Astrocyte (in vitro differentiated cells and primary cell): Measurements from ENCODE around the gene ADGRD1. TPM values are rescaled to one million over a fixed set of nuclear protein-coding genes. Genes with fewer than 3 reads are reported as not detected.

Experiments used
- DNase-seq: peaks from one replicate; pipeline ENCODE4 v3.0.0-alpha.2; 2010; ENCODE audit warnings: low read depth
- FAIRE-seq: peaks from 2 replicates; lab custom pipeline; 2011; peaks lifted over from hg19 to GRCh38; lab: Jason Lieb, UNC
- H2AFZ ChIP-seq: 2 replicates; pipeline ENCODE4 v1.6.0; 2012; ENCODE audit warnings: low read depth, low read length, inconsistent platforms
- H3K27ac ChIP-seq: 2 replicates; pipeline ENCODE4 v1.5.1; 2011; ENCODE audit warnings: low read depth, low read length, inconsistent platforms
- H3K27me3 ChIP-seq: 2 replicates; pipeline ENCODE4 v1.6.0; 2011; ENCODE audit warnings: low read length, inconsistent platforms; ENCODE audit not compliant: insufficient read depth
- H3K36me3 ChIP-seq: 2 replicates; pipeline ENCODE4 v1.5.1; 2011; ENCODE audit warnings: low read length, inconsistent platforms; ENCODE audit not compliant: insufficient read depth
- H3K4me1 ChIP-seq: 2 replicates; pipeline ENCODE4 v1.5.1; 2011; ENCODE audit warnings: low read length, inconsistent platforms; ENCODE audit not compliant: insufficient read depth
- H3K4me2 ChIP-seq: 2 replicates; pipeline ENCODE4 v1.6.0; 2012; ENCODE audit warnings: low read length, inconsistent platforms
- H3K4me3 ChIP-seq: 2 replicates; pipeline ENCODE4 v1.5.1; 2011; ENCODE audit warnings: low read depth, mild to moderate bottlenecking, low read length, inconsistent platforms; ENCODE audit not compliant: insufficient read depth
- H3K79me2 ChIP-seq: 2 replicates; pipeline ENCODE4 v1.6.0; 2012; ENCODE audit warnings: mild to moderate bottlenecking, low read length, inconsistent platforms; ENCODE audit not compliant: insufficient read depth
- H3K9ac ChIP-seq: 2 replicates; pipeline ENCODE4 v1.6.0; 2012; ENCODE audit warnings: mild to moderate bottlenecking, low read length, inconsistent platforms
- H3K9me3 ChIP-seq: 2 replicates; pipeline ENCODE4 v1.5.1; 2012; ENCODE audit warnings: low read depth, mild to moderate bottlenecking, low read length, inconsistent platforms; ENCODE audit not compliant: insufficient read depth
- H4K20me1 ChIP-seq: 2 replicates; pipeline ENCODE4 v1.6.0; 2012; ENCODE audit warnings: low read length, inconsistent platforms; ENCODE audit not compliant: insufficient read depth
- H3K27ac Mint-ChIP-seq: one replicate; pipeline ENCODE4 v1.8.0; 2021; ENCODE audit warnings: mild to moderate bottlenecking, mixed read lengths; ENCODE audit not compliant: unreplicated experiment
- H3K27me3 Mint-ChIP-seq: one replicate; pipeline ENCODE4 v1.8.0; 2021; ENCODE audit warnings: low read depth, mixed read lengths; ENCODE audit not compliant: unreplicated experiment
- H3K36me3 Mint-ChIP-seq: one replicate; pipeline ENCODE4 v1.8.0; 2021; ENCODE audit warnings: low read depth, mixed read lengths; ENCODE audit not compliant: unreplicated experiment
- H3K4me1 Mint-ChIP-seq: one replicate; pipeline ENCODE4 v1.8.0; 2021; ENCODE audit warnings: low read depth, mixed read lengths; ENCODE audit not compliant: unreplicated experiment
- H3K4me3 Mint-ChIP-seq: one replicate; pipeline ENCODE4 v1.8.0; 2021; ENCODE audit warnings: mild to moderate bottlenecking, moderate library complexity, mixed read lengths; ENCODE audit not compliant: unreplicated experiment
- H3K9me3 Mint-ChIP-seq: one replicate; pipeline ENCODE4 v1.8.0; 2021; ENCODE audit warnings: mild to moderate bottlenecking, mixed read lengths; ENCODE audit not compliant: unreplicated experiment
- EZH2 ChIP-seq: IDR thresholded peaks from 2 replicates; pipeline ENCODE4 v1.6.1; 2012; ENCODE audit warnings: mild to moderate bottlenecking, low read length, inconsistent platforms; ENCODE audit not compliant: insufficient read depth
- total RNA-seq: library from RNA; stranded (reverse); gene quantifications from 2 replicates; pipeline ENCODE4 v1.2.1, GENCODE V29; 2021
- TF ChIP-seq, protein P1 (sequence below): IDR thresholded peaks from 2 replicates; pipeline ENCODE4 v1.5.1; 2011; ENCODE audit warnings: low read depth, mild to moderate bottlenecking, inconsistent platforms, low read length, moderate library complexity; ENCODE audit not compliant: insufficient read depth

Gene ADGRD1
- total RNA-seq, 1 donor from 2014 or later: 3.0 TPM

DNA sequence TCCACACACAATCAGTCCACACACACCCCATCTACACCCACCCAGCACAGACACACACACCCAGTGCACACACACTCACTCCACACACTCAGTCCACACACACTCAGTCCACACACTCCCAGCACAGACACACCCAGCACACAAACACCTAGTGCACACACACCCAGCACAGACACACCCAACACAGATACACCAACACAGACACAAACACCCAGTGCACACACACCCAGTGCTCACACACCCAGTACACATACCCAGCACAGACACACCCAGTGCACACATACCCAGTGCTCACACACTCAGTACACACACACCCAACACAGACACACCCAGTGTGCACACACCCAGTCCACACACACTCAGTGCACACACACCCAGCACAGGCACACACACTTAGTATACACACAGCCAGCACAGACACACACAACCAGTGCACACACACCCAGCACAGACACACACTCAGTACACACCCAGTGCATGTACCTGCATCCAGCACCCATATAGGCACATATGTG is 63.8 kb downstream of the ADGRD1 start:
- no peaks in the 10 kb centered on the region for H3K36me3 ChIP-seq
- TF ChIP-seq EZH2: no peak
- no peak overlapping the region for H3K4me2 ChIP-seq
- H3K9me3 ChIP-seq: no peaks in the 10 kb centered on the region
- H3K27me3 ChIP-seq: no peaks in the 10 kb centered on the region
- Mint-ChIP-seq H3K4me1 (no peaks in the 10 kb centered on the region), H3K4me3 (no peak overlapping the region), H3K27ac (no peak overlapping the region), H3K27me3 (peaks cover 56% of the 10 kb centered on the region), H3K9me3 (peaks cover 4% of the 10 kb centered on the region), H3K36me3 (peaks cover 5% of the 10 kb centered on the region)
- DNase-seq (no peak), FAIRE-seq (no peak)
- H2AFZ ChIP-seq: no peak overlapping the region
- no peak overlapping the region for H3K27ac ChIP-seq
- no peak overlapping the region for H3K9ac ChIP-seq
- no peaks in the 10 kb centered on the region for H3K79me2 ChIP-seq
- no peaks in the 10 kb centered on the region for H4K20me1 ChIP-seq
- H3K4me3 ChIP-seq: no peak overlapping the region
- H3K4me1 ChIP-seq: no peaks in the 10 kb centered on the region

DNA sequence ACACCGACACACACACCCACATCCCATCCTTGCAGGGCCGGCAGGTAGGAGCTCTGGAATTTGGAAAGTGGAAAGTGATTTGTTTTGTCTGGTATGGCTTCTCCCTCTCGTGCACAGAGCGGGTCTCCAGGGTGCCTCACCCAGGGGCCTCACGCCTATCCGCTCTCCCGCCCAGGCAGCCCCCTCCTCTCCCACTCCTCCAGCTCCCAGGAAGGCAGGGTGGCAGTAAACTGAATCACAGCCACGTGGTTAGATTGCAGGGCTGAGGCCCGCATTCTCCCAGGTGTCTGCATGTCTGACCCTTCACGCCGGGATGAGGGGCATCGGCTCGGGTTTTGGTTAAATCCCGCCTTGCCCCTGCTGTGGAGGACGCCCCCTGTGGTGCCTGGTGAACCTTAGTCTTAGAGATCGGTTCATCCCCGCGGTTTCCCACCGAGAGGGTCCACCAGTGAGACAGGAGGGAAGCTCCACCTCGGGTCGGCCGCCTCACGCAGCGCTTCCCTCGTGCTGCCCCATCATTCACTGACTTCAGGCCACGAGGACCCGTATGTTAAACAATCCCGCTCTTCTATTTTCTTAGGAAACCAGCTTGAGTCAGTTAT is 64.4 kb downstream of the ADGRD1 start:
- no peaks in the 10 kb centered on the region for H3K36me3 ChIP-seq
- H3K27me3 ChIP-seq: no peaks in the 10 kb centered on the region
- no peak overlapping the region for H3K4me3 ChIP-seq
- H3K9me3 ChIP-seq: no peaks in the 10 kb centered on the region
- no peak overlapping the region for H3K27ac Mint-ChIP-seq
- no peaks in the 10 kb centered on the region for H3K79me2 ChIP-seq
- DNase-seq (no peak), FAIRE-seq (no peak)
- no peak overlapping the region for H3K9ac ChIP-seq
- peaks cover 5% of the 10 kb centered on the region for H3K36me3 Mint-ChIP-seq
- H3K4me1 ChIP-seq: no peaks in the 10 kb centered on the region
- H3K27me3 Mint-ChIP-seq: peaks cover 62% of the 10 kb centered on the region
- no peaks in the 10 kb centered on the region for H3K4me1 Mint-ChIP-seq
- no peak overlapping the region for H3K4me2 ChIP-seq
- peaks cover 4% of the 10 kb centered on the region for H3K9me3 Mint-ChIP-seq
- H2AFZ ChIP-seq: no peak overlapping the region
- H3K4me3 Mint-ChIP-seq: no peak overlapping the region
- TF ChIP-seq, protein P1, sequence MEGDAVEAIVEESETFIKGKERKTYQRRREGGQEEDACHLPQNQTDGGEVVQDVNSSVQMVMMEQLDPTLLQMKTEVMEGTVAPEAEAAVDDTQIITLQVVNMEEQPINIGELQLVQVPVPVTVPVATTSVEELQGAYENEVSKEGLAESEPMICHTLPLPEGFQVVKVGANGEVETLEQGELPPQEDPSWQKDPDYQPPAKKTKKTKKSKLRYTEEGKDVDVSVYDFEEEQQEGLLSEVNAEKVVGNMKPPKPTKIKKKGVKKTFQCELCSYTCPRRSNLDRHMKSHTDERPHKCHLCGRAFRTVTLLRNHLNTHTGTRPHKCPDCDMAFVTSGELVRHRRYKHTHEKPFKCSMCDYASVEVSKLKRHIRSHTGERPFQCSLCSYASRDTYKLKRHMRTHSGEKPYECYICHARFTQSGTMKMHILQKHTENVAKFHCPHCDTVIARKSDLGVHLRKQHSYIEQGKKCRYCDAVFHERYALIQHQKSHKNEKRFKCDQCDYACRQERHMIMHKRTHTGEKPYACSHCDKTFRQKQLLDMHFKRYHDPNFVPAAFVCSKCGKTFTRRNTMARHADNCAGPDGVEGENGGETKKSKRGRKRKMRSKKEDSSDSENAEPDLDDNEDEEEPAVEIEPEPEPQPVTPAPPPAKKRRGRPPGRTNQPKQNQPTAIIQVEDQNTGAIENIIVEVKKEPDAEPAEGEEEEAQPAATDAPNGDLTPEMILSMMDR: no peak
- no peak for TF ChIP-seq EZH2
- H3K27ac ChIP-seq: no peak overlapping the region
- no peaks in the 10 kb centered on the region for H4K20me1 ChIP-seq

DNA sequence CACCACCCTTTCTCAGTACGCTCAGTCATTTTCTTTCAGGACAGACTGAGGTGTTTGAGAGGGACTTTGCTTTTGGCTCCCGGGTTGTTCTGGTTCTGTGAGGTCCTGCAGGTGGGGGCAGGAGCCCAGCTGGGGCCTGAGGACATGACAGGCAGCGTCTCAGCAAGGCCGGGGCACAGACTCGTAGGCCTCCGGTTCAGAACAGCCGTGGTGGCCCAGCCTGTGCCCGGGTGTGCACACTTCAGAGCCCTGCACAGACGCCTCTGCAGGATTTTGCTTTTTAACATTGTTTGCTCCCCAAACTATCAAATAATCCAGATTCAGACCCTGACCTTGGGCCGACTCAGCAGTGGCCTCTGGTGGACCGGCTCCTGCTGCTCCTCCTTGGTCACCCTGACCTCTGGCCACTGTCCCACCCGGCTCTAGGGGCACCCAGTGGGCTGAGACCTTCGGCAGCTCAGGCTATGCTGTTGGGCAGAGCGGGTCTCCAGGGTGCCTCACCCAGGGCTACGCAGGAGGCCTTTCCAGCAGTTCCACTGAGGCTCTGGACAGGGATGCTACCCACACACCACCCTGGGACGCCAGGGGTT is 65.2 kb downstream of the ADGRD1 start:
- H3K27ac Mint-ChIP-seq: no peak overlapping the region
- no peaks in the 10 kb centered on the region for H3K27me3 ChIP-seq
- no peaks in the 10 kb centered on the region for H3K36me3 ChIP-seq
- H3K9ac ChIP-seq: no peak overlapping the region
- H3K4me1 Mint-ChIP-seq: no peaks in the 10 kb centered on the region
- H3K9me3 ChIP-seq: no peaks in the 10 kb centered on the region
- no peak overlapping the region for H3K27ac ChIP-seq
- no peaks in the 10 kb centered on the region for H3K79me2 ChIP-seq
- no peak overlapping the region for H3K4me3 ChIP-seq
- DNase-seq: no peak
- no peak overlapping the region for H2AFZ ChIP-seq
- H3K36me3 Mint-ChIP-seq: peaks cover 5% of the 10 kb centered on the region
- no peaks in the 10 kb centered on the region for H4K20me1 ChIP-seq
- peaks cover 4% of the 10 kb centered on the region for H3K9me3 Mint-ChIP-seq
- no peak for FAIRE-seq
- no peak overlapping the region for H3K4me3 Mint-ChIP-seq
- peaks cover 63% of the 10 kb centered on the region for H3K27me3 Mint-ChIP-seq
- TF ChIP-seq, protein P1: no peak
- no peak for TF ChIP-seq EZH2
- no peaks in the 10 kb centered on the region for H3K4me1 ChIP-seq
- H3K4me2 ChIP-seq: no peak overlapping the region
